DOHH2 (cell line): ENCODE measurements around the gene CDC16.

Experiments
- H3F3A ChIP-seq: fragments of 200-600 bp; sonication (generic), shearing (Covaris generic); 2 replicates; pipeline ENCODE4 v1.6.0; 2016; ENCODE audit warnings: antibody characterized with exemption, mild to moderate bottlenecking; ENCODE audit not compliant: control insufficient read depth, insufficient read depth
- H3K27ac ChIP-seq: fragments of 200-600 bp; sonication (generic); 2 replicates; pipeline ENCODE4 v1.5.1; 2014; ENCODE audit warnings: low read depth, mild to moderate bottlenecking, low read length, moderate library complexity
- H3K27me3 ChIP-seq: fragments of 200-600 bp; sonication (generic); 2 replicates; pipeline ENCODE4 v1.6.1; 2014; ENCODE audit warnings: mild to moderate bottlenecking, low read length, mixed read lengths; ENCODE audit not compliant: control insufficient read depth
- H3K36me3 ChIP-seq: fragments of 200-600 bp; sonication (generic); 2 replicates; pipeline ENCODE4 v1.6.1; 2014; ENCODE audit warnings: mild to moderate bottlenecking, low read length, moderate library complexity, mixed read lengths; ENCODE audit not compliant: control insufficient read depth
- H3K4me1 ChIP-seq: fragments of 200-600 bp; sonication (generic); 2 replicates; pipeline ENCODE4 v1.6.1; 2014; ENCODE audit warnings: mild to moderate bottlenecking, low read length, mixed read lengths; ENCODE audit not compliant: control insufficient read depth
- H3K4me2 ChIP-seq: fragments of 200-600 bp; sonication (generic); 2 replicates; pipeline ENCODE4 v1.6.0; 2014; ENCODE audit warnings: mild to moderate bottlenecking, low read length, moderate library complexity
- H3K4me3 ChIP-seq: fragments of 200-600 bp; sonication (generic); 2 replicates; pipeline ENCODE4 v1.5.1; 2014; ENCODE audit warnings: mild to moderate bottlenecking, low read length, mixed read lengths
- H3K79me2 ChIP-seq: fragments of 200-600 bp; sonication (generic); 2 replicates; pipeline ENCODE4 v1.6.1; 2014; ENCODE audit warnings: mild to moderate bottlenecking, low read length, mixed read lengths; ENCODE audit not compliant: control insufficient read depth
- H3K9me2 ChIP-seq: fragments of 200-600 bp; sonication (generic); replicated peaks from 2 replicates; pipeline ENCODE4 v1.6.1; 2014; ENCODE audit warnings: mild to moderate bottlenecking, low read length, mixed read lengths; ENCODE audit not compliant: control insufficient read depth
- H3K9me3 ChIP-seq: fragments of 200-600 bp; sonication (generic); 2 replicates; pipeline ENCODE4 v1.6.1; 2014; ENCODE audit warnings: antibody characterized with exemption, low read length, mixed read lengths; ENCODE audit not compliant: control insufficient read depth, insufficient read depth
- H4K20me1 ChIP-seq: fragments of 200-600 bp; sonication (generic); 2 replicates; pipeline ENCODE4 v1.6.0; 2014; ENCODE audit warnings: low read depth, mild to moderate bottlenecking, antibody characterized with exemption, low read length, moderate library complexity; ENCODE audit not compliant: control insufficient read depth, insufficient read depth
- CTCF ChIP-seq: fragments of 200-600 bp; sonication (generic); IDR thresholded peaks from one replicate; pipeline ENCODE4 v1.5.1; 2014; ENCODE audit warnings: antibody characterized with exemption, mild to moderate bottlenecking, low read depth, low read length; ENCODE audit not compliant: poor library complexity, severe bottlenecking
- EZH2phosphoT487 ChIP-seq: fragments of 200-600 bp; sonication (generic); IDR thresholded peaks from 2 replicates; pipeline ENCODE4 v1.6.1; 2017; ENCODE audit warnings: borderline replicate concordance, mild to moderate bottlenecking, antibody characterized with exemption, low read length, moderate library complexity, mixed read lengths

The CDC16 gene

GRCh38 chr13:114284680-114285079 lies 50.0 kb downstream of the CDC16 start:
- no peaks in the 10 kb centered on the region for H3K9me3 ChIP-seq
- TF ChIP-seq CTCF (no peak), EZH2phosphoT487 (no peak)
- peaks cover 70% of the 10 kb centered on the region for H3K79me2 ChIP-seq
- H3K9me2 ChIP-seq, result no peaks in the 10 kb centered on the region
- H3K4me2 ChIP-seq, result no peak overlapping the region
- no peaks in the 10 kb centered on the region for H4K20me1 ChIP-seq
- no peak overlapping the region for H3K27ac ChIP-seq
- H3K4me3 ChIP-seq, result no peak overlapping the region
- H3K27me3 ChIP-seq, result no peaks in the 10 kb centered on the region
- peaks cover 15% of the 10 kb centered on the region for H3F3A ChIP-seq
- H3K36me3 ChIP-seq, result peaks cover 68% of the 10 kb centered on the region
- peaks cover 21% of the 10 kb centered on the region for H3K4me1 ChIP-seq

GRCh38 chr13:114285166-114285808 lies 50.6 kb downstream of the CDC16 start:
- H3K9me3 ChIP-seq, result no peaks in the 10 kb centered on the region
- peaks cover 9% of the 10 kb centered on the region for H3F3A ChIP-seq
- peaks cover 70% of the 10 kb centered on the region for H3K36me3 ChIP-seq
- H3K79me2 ChIP-seq, result peaks cover 76% of the 10 kb centered on the region
- H3K27me3 ChIP-seq, result no peaks in the 10 kb centered on the region
- no peaks in the 10 kb centered on the region for H4K20me1 ChIP-seq
- H3K9me2 ChIP-seq, result no peaks in the 10 kb centered on the region
- TF ChIP-seq EZH2phosphoT487 (no peak), CTCF (no peak)
- H3K4me1 ChIP-seq, result peaks cover 15% of the 10 kb centered on the region
- no peak overlapping the region; the same call in 1 of the 2 replicates for H3K4me2 ChIP-seq
- H3K4me3 ChIP-seq, result no peak overlapping the region
- no peak overlapping the region for H3K27ac ChIP-seq

GRCh38 chr13:114286808-114287207 lies 52.1 kb downstream of the CDC16 start:
- no peaks in the 10 kb centered on the region for H3K9me2 ChIP-seq
- TF ChIP-seq EZH2phosphoT487, result no peak
- no peak for TF ChIP-seq CTCF
- no peaks in the 10 kb centered on the region for H4K20me1 ChIP-seq
- H3K9me3 ChIP-seq, result no peaks in the 10 kb centered on the region
- H3K27ac ChIP-seq, result no peak overlapping the region
- no peak overlapping the region for H3K4me3 ChIP-seq
- no peak overlapping the region for H3K4me2 ChIP-seq
- no peaks in the 10 kb centered on the region for H3K27me3 ChIP-seq
- peaks cover 8% of the 10 kb centered on the region; the same call in 1 of the 2 replicates for H3K4me1 ChIP-seq
- no peaks in the 10 kb centered on the region; the same call in 1 of the 2 replicates for H3F3A ChIP-seq
- H3K36me3 ChIP-seq, result peaks cover 78% of the 10 kb centered on the region
- H3K79me2 ChIP-seq, result peaks cover 82% of the 10 kb centered on the region
